GM19463 (cell line): Measurements from ENCODE around the gene ESYT2.
"Not testable (repeated sequence)": the region's sequence is repeated elsewhere in the genome, so short reads cannot be mapped to it uniquely, and the experiment has no call there.

Source experiments
- ATAC-seq: cut with Tn5 transposase; IDR thresholded peaks from one replicate; pipeline ENCODE4 v1.9.1; 2021; ENCODE audit warnings: mild to moderate bottlenecking, moderate library complexity; ENCODE audit not compliant: unreplicated experiment

Gene ESYT2

GRCh38 chr7:158856883-158857668, 27.8 kb upstream of the ESYT2 start:
- ATAC-seq = no peak

- ATAC-seq = no peak
Measured at GRCh38 chr7:158854681-158855081, 25.4 kb upstream of the ESYT2 start.

GRCh38 chr7:158850545-158851102, 21.3 kb upstream of the ESYT2 start:
- no peak for ATAC-seq

DNA sequence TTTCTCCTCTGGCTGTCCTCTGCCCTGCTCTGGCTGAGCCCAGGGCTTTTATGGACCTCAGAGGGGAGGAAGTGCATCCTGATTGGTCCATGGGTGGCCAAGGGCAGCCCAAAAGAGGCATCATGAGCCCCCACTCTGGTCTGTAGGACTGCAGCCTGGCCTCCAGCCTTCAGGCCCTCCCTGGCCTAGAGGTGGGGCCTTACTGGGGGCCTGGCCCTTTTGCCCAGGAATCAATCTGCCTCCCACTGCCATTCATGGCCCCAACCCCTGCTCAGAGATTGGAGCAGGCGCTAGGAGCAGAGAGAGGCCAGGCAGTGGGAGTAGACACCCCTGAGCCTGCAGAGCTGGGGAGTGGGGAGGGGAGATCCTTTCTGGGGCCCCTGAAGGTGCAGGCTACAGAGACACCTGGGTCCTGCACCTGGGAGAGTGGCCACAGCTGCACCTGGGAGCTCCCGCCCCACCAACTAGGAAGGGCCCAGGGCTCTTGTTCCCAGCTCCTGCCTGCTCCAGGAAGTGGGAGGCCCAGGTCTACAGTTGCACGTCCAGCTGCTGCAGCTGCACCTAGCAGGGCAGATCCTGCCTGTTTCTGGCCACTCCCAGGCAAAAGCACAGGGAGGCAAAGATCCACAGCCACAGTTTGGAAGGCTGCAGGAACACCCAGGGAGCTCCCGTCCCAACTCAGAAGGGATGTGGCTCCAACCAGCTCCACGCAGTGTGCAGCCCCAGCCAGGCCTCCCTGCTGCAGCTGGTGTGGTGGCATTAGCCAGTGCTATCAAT, 20.6 kb upstream of the ESYT2 start:
- no peak for ATAC-seq

DNA sequence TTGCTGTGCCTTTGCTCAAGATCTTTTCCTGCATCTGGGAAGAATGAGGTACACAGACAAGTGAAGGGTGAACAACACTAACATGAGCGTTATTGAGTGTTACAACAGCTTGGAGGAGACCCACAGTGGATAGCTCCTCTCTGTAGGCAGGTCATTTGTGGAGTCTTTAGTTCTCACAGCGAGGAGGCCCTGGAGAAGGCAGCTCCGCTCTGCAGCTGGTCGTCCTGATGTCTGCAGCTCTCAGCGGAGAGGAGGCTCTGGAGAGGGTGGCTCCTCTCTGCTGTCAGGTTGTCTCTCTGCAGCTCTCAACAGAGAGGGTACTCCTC, 20.1 kb upstream of the ESYT2 start:
- ATAC-seq = no peak

- no peak for ATAC-seq
Measured at GRCh38 chr7:158847451-158847866, 18.1 kb upstream of the ESYT2 start.

GRCh38 chr7:158846304-158846703, 17.0 kb upstream of the ESYT2 start:
- ATAC-seq = no peak

- ATAC-seq = no peak
Measured at GRCh38 chr7:158843771-158844170, 14.5 kb upstream of the ESYT2 start.

GRCh38 chr7:158842486-158842885, 13.2 kb upstream of the ESYT2 start:
- no peak for ATAC-seq

DNA sequence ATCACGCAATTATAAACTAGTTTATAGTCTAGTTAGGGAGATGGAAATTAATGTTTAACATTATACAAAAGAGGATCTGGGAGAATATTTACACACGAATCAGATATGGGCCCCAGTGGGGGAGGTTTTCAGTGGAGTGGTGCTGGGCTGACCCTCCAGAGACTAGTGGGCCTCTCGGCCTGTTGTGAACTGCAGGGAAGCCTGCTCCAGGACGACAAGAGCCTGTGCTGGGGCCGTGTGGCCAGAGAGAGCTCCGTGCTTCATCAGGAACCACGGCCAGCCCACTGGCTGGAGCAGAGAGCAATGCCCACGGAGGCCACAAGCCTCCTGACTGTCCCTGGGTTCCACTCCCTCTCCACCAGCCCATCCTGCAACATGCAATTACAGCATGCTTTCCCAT, 11.3 kb upstream of the ESYT2 start:
- no peak for ATAC-seq

DNA sequence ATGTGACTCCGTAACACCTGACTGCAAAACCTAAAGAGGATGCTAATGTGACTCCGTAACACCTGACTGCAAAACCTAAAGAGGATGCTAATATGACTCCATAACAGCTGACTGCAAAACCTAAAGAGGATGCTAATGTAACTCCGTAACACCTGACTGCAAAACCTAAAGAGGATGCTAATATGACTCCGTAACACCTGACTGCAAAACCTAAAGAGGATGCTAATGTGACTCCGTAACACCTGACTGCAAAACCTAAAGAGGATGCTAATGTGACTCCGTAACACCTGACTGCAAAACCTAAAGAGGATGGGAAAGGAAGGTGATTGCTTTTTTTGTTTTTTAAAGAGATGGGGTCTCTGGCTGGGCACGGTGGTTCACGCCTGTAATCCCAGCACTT, 9.9 kb upstream of the ESYT2 start:
- ATAC-seq = not testable (repeated sequence)

DNA sequence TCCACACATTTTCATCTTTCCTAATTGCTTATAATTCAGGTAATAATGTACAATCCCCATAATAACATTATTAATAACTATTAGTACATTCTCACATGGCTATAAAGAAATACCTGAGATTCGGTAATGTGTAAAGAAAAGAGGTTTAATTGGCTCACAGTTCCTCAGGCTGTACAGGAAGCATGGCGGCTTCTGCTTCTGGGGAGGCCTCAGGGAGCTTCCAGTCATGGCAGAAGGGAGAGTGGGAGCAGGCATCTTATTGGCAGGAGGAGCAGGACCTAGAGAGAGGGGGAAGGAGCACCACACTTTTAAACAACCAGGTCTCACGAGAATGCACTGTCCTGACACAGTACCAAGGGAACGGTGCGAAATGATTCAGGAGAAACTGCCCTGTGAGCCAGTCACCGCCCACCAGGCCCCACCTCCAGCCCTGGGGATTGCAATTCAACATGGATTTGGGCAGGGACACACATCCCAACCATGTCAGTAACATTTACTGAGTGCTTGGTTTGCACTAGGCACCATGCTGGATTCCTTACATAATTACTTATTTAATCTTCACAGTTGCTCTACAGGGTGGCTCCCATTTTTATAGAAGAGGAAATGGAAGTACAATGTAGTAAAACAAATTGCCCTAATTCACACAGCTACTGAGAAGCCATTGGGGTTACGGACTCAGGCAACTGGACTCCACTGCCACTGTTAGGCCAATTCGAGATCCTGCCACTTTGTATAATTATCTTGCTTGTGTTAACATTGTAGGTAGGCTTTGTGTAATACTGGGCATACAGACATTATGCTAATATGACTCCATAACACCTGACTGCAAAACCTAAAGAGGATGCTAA, 8.7 kb upstream of the ESYT2 start:
- ATAC-seq = no peak

DNA sequence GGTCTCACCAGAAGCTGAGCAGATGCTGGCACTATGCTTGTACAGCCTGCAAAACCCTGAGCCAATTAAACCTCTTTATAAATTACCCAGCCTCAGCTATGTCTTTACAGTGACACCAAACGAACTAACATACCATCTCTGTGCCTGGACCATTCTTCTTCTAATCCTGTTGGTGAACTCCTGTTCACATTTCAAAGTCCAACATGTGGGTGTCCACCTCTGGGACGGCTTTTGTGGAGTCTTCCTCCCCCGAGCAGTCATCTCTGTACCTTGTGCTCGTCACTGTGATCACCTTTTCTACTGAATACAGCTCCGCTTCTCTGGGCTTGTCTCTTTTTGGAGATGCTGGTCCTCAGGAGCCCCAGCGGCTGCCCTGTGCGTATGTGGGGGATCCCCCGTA, 7.4 kb upstream of the ESYT2 start:
- ATAC-seq = no peak

GRCh38 chr7:158834878-158835784, 5.8 kb upstream of the ESYT2 start:
- ATAC-seq = no peak

DNA sequence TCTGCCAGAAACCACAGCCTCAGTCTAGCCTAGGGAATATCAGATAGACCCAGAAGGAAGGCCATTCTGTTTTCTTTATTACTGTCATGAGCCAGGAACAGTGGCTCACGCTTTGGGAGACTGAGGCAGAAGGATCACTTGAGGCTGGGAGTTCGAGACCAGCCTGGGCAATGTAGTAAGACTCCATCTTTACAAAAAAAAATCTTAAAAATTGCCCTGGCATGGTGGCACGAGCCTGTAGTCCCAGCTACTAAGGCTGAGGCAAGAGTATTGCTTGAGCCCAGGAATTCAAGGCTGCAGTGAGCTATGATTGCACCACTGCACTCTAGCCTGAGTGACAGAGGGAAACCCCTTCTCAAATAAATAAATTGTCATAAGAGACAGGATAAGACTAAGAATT, 3.7 kb upstream of the ESYT2 start:
- no peak for ATAC-seq

DNA sequence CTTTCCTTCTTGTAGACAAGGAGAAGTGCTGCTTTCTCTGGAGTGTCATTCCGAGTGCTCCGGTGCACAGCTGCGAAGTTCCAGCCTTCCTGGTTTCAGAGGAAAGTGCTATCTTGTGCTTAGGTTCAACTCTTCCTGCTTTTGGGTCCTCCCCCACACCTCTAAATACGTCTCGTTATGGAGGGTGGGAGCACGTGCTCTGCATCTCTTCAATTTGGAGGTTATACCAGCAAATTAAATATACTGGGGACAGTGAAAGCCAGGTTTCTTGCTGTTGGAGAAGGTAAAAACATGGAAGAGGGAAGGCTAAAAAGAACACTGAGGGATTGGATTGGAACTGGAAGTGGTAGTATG, 2.4 kb upstream of the ESYT2 start:
- ATAC-seq = no peak

DNA sequence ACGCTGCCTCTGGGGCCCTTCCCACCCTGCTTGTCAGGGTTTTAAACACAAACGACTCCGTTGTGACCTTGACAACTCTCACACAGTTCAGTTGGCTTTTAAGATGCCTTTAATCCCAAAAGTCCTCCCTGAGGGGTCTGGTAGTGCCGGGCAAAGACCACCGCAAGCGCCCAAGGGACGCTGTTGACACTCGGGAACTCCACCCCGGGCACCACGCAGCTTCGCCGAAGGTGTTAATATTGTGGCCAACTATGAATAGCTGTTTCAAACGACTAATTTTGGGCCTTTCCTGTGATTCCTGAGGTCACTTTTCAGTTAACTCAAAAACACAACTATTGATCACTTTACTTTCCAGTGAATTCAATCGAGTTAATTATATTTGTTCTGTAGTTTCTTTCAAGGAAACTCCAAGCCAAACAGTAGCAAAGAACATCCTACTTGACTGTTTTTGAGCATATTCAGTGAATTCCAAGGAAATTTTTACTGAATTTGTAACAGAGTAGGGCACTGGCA, 958 bp upstream of the ESYT2 start:
- ATAC-seq = no peak

- peak; percentile 46 for ATAC-seq
Measured at GRCh38 chr7:158829021-158829341, 328 bp downstream of the ESYT2 start.

DNA sequence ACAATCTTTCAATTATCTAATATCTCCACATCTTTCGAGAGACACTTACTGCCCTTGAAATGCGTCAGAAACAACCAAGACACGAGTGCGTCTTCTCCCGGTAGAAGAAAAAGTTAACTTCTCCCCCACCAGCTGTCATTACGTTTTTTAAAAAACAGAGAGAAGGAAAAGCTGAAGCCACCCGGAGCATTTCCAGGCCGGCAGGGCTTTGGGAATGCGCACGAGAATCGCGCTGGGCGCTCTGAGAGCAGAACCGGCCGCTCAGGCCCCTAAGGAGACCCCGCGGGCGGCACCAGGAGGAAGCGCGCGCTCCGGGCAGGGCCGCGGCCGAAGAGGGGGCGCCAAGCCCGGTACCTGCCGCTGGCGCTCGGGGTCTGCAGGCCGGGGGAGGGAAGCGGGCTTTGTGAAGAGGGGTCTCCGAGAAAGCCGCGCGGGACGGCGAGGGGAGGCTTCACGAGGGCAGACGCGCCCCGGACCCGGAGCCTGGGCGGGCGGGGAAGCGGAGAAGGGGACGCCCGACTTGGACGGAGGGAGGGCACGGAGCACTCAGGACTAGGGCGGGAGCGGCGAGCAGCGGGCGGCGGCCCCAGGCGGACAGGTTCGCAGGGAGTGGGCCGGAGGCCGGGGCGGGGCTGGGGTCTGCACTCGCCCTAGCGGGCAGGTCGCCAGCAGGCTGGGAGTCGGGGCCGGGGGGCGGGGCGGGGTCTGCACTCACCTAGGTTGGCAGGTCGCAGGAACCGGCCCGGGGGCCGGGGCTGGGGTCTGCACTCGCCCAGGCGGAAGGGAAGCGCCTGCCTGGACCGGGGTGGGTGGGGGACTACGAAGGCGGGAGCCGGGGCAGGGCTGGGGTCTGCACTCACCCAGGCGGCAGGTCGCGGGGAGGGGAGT, 932 bp downstream of the ESYT2 start:
- no peak for ATAC-seq
